GM21723 (cell line): ENCODE measurements around the gene C6orf62.
"Not testable (repeated sequence)": the region's sequence is repeated elsewhere in the genome, so short reads cannot be mapped to it uniquely, and the experiment has no call there.

ENCODE experiments used
- ATAC-seq: cut with Tn5 transposase; IDR thresholded peaks from one replicate; pipeline ENCODE4 v1.9.1; 2021; ENCODE audit warnings: mild to moderate bottlenecking, moderate library complexity; ENCODE audit not compliant: unreplicated experiment

C6orf62 gene

DNA sequence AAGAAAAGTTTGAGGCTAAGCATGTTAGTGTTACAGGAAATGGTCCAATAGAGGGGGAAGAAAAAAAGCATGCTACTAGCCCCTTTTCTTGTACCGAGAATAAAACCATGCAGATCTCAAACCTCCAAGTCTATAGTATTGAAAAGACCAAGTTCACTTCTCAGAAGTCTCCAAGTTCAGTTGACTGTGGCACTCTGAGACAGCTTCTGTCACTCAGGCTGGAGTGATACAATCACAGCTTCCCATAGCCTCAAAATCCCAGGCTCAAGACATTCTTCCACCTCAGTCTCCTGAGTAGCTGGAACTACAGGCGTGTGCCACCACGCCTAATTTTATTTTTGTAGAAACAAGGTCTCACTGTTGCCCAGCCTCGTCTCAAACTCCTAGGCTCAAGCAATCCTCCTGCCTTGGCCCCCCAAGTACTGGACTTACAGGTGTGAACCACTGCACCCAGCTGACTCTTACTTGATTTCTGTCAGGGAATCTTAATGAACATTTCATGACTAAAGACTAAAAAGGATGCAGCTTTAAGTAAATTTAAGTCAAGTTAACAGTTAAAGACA is 16.2 kb downstream of the C6orf62 start:
- ATAC-seq, result no peak

DNA sequence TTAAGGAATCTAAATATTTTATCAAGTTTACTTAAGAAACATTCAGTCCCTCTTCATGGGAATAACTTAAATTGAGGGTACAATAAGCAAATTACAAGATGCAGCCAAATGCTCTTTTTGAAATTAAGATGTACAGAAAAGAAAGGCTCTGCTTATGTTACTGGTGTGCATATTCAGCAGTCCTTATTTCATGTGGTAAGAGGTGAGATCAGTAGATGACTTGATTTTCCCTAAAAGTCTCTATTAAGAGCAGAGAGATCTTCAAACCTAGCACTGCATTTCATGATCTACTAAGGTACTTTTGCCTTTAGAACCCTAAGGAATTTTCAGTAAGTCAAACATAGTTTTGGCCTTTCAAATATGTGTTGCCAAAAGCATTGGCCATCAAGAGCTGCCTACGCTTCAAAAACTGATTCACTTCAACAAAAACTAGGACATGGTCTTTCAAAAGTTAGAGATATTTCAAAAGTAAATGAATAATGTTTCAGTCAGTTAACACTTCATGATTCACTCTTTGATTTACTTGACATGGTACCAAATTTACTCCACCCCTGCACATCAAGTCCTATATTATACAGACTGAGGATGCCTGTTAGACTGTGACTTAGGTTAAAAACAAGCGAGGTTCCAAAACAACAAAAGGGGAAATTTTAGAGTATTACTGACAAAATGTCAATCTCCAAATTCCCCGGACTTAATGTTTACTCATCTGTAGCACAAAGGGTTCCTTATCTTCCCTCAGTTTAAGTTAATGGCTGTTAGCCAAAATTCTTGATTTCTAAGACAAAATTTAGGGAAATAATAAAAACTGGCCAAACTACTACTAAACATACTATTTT is 19.2 kb downstream of the C6orf62 start:
- no peak for ATAC-seq

DNA sequence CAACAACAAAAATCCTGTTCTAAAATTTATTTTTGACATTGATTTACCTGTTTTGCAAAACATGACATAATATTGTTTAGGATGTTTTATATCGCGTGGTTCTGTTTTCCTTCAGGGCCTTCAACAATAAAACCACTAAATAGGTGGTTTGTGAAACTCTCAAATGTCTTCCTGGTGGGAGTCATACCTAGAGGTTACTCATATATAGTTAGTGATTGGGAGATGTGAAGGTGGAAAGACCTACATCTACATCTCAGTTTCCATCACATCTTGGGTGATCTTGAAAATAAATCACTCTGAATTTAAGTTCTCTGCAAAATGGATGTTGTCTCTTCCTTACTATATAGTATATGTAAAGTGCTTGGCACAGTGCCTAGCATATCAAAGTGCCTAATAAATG is 22.9 kb downstream of the C6orf62 start:
- no peak for ATAC-seq

DNA sequence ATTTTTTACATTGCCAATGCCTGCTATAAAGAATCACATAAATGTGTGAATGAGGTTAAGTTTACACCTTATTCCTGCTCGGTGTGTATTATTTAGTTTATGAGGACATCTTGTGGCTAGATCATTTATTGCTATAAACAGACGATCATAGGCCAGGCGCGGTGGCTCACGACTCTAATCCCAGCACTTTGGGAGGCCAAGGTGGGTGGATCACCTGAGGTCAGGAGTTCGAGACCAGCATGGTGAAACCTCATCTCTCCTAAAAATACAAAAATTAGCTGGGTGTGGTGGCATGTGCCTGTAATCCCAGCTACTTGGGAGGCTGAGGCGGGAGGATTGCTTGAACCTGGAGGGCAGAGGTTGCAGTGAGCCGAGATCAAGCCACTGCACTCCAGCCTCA is 23.3 kb downstream of the C6orf62 start:
- ATAC-seq, result peak; percentile 65

DNA sequence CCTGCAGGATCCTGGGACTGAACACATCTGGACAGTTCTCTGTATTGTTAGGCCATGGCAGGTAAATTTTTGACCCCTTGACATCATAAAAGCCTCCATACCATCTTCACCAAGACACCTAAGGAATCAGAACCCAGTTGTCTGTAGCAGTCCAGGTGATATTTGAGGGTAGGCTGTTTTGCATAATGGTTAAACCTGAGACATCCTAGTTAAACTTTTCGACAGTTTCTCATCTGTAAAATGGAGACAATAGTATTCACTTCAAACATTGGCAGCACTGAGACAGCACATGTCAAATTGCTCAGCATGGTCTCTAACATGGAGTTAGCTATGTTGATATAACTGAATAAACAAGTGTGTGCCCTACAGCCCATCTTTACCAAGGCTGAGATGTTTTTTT is 24.8 kb downstream of the C6orf62 start:
- no peak for ATAC-seq

DNA sequence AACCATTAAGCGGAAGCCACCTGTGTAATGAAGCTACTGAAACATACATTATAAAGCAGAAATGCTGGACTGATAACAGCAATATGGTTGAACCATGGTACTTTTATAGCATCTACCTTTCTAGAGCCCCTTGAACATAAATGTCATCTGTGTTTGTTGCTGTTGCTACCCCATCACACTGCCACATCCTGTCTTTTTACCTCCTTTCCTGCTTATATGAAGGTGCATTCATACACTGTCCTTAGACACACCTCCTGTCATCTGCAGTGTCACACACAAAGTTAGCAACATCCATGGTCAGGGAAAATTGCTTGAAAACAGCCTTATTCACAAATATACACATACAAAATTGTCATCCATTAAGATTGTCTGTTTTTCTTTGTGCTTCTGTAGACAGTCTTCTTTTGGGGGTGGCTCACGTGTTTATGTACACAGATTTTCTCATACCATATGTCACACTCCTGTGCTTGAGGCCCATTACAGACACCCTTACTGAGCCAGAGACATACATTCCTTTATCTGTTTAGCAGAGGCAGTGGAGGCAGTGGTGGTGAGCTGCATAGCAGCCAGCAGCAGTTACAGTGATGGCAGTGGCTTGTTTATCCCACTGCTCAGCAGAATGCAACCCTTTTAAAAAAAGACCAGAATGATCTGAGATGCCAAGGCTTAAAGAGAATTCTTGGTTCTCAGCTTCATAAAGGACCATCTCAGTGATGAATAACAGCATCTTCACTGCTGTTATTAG is 25.9 kb downstream of the C6orf62 start:
- no peak for ATAC-seq

DNA sequence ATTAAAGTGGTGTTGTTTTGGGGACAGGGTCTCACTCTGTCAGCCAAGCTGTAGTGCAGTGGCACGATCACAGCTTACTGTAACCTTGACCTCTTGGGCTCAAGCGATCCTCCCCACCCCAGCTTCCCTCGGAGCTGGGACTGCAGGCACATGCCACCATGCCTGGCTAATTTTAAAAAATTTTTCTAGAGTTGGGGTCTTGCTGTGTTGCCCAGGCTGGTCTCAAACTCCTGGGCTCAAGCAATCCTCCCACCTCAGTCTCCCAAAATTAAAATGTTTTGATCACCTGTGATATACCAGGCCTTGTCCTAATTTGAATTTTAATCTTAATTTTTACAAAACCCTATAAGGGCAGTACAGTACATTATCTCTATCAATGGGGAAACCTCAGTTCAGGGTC is 26.5 kb downstream of the C6orf62 start:
- ATAC-seq, result no peak

DNA sequence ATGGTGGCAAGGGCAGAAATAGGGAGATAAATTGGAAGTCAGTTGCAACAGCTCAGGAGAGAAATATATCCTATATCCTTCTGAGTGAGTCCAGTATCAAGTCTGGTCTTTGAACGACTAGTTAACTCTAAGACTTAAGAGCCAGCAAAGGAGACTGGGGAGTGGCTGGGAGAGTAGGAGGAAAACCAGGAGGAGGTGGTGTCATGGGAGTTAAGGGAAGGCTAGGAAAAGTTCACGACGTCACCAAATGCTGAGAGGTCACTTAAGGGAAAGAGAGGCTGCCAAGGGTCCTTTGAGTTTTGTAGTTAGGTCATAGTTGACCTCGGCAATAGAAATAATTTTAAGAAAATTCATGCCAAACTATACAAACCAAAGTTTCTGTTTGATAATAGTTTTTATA is 27.0 kb downstream of the C6orf62 start:
- no peak for ATAC-seq

DNA sequence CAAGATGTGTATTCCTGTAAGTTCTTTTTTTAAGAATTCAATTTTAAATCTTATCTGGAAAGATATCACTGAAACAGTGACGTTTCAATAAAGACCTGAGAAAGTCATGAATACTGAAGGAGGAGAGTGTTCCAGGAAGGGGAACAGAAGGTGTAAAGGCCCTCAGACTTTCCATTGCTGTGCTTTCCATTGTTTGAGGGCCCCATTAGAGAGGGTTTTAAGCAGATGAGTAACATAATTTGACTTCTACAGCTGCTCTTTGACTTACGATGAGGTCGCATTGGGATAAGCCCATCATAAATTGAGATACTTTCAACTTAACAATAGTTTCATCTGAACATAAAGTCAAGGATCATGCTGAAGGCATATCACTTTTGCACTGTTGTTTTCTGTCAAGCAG is 27.4 kb downstream of the C6orf62 start:
- ATAC-seq, result no peak

DNA sequence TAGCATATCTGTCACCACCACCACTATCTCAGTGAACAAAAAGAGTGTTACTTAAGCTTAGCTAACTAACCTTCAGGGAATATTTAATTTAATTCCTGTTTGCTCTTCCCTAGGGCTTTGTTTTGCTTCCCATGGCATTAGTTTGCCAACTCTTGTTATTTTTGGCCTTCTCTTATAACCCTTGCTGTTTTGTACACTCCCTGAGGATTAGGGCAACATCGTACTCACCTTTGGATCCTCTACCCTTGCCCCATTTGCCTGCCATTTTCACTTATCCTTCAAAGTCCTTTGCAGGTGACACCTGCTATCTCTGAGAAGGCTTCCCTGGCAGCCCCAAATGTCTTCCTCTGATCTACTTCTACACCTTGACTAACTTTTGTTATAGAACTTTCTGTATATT is 28.4 kb downstream of the C6orf62 start:
- ATAC-seq, result no peak

DNA sequence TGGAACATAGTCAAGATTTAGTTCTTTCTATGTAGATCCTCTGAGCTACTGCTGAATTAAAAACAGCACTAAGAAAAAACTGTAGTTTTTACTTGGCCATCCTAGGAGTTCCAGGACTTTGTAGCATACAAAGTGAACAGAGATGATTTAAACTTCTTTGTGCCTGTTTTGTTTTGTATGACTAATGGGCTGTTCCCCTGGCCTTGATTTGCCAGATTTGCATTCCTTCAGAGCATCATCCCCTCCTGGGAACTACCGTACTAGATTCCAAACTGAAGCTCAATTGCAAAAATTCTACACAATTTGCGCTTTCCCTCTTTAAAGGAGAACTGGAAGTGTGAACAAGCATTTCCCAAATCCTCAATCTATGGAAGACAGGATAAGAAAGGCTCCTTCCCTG is 29.0 kb downstream of the C6orf62 start:
- ATAC-seq, result no peak

DNA sequence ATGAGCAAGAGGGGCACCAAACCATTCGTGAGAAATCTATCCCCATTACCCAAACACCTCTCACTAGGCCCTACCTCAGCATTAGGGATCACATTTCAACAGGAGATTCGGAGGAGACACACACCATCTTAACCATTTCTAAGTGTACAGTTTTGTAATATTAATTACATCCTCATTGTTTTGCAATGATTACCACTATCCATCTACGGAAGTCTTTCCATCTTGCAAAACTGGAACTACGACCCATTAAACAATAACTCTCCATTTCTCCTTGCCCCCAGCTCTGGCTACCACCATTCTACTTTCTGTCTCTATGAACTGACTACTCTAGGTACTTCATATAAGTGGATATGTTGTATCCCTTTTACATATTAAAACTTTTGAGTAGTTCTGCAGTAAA is 32.0 kb downstream of the C6orf62 start:
- ATAC-seq, result no peak

DNA sequence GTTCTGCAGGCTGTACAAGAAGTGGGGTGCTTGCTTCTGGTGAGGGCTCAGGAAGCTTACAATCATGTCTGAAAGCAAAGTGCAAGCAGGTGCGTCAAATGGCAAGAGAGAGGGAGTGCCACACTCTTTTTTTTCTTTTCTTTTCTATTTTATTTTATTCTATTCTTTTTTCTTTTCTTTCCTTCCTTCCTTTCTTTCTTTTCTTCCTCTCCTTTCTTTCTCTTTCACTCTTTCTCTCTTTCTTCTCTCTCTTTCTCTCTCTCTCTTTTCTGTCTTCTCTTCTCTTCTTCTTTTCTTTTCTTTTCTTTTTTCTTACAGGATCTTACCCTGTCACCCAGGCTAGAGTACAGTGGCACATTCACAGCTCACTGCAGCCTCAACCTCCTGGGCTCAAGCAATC is 32.5 kb downstream of the C6orf62 start:
- ATAC-seq, result no peak

DNA sequence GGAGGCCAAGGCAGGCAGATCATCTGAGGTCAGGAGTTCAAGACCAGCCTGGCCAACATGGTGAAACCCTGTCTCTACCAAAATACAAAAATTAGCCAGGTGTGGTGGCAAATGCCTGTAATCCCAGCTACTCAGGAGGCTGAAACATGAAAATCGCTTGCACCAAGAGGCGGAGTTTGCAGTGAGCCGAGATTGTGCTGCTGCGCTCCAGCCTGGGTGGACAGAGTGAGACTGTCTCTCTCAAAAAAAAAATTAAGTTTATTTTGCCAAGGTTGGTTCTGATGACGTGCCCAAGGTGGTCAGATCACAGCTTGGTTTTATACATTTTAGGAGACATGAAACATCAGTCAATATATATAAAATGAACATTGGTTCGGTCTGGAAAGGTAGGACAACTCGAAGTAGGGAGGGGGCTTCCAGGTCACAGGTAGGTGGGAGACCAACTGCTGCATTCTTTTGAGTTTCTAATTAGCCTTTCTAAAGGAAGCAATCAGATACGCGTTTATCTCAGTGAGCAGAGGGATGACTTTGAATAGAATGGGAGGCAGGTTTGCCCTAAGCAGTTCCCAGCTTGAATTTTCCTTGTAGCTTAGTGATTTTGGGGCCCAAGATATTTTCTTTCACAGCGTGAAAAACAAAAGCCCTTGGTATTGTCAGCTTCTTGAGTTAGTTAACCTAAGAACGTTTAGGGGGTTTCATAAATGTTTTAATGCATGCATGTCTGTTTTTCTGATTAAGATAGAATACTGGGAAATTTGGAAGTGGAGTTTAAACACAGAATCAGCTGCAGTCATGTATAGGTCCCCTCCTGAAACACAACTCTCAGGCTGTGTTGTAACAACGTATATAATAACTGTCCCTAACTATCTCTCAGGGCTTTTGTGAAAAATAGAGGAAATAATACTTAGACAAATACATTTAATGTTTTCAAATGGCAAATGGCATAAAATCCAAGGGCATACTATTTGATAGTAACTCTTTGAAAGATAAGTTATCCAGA is 35.4 kb downstream of the C6orf62 start:
- ATAC-seq, result no peak

DNA sequence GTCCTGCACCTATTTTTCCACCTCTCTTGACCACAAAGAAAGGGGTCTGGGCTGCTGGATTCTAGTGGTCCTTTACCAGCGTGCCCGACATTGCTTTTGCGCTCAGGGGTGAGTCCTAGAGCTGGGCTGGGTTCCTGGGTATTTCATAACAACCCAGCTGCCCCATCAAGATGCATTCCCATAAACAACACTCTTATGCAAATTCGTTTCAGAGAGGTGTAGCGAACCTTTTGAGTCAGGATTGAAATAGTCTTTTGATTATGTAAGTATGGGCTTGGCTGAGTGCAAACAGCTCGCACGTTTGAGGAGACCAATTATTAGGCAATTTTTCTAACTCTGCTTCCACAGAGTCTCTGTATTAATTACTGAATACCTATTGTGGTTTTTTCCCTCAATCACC is 38.4 kb downstream of the C6orf62 start:
- ATAC-seq, result no peak

DNA sequence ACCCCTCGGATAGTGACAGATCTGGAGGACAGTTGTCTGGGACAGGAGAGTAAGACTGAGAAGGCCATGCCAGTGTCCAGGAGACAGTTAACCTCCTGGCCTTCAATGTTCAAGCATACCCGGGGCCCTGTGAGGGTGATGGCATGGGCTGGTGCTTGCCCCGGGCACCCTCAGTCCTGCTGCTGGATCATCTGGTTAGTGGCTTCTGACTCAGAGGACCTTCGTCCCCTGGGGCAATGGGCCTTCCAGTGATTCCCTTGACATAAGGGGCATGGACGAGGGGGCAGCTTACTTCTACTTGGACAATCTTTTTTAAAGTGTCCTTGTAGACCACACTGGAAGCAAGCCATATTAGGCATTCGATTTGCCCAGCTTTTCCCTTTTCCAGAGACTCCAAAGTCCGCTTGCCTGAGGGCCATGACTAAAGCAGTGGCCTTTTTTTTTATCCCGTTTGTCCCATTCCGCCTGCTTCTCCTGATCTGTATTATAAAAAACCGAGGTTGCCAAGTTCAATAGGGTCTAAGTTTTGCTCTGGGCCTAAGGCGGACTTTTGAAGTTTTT is 40.1 kb downstream of the C6orf62 start:
- ATAC-seq, result not testable (repeated sequence)

DNA sequence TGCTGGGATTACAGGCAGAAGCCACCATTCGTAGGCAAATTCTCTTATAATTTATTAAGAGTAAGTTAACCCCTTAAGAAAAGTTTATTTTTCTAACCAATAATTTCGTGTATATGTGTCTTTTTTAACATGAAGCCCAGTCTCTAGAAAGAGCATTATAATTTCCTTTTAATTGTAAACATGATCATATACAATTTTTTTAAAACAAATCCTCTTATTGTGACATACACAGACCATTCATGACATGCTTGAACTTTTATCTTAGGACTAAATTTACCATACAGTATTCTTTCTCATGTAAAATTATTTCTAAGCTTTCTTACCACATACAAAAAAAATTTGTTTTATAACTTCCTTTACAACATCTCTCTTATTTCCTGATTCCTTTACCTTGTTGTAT is 45.3 kb downstream of the C6orf62 start:
- no peak for ATAC-seq

DNA sequence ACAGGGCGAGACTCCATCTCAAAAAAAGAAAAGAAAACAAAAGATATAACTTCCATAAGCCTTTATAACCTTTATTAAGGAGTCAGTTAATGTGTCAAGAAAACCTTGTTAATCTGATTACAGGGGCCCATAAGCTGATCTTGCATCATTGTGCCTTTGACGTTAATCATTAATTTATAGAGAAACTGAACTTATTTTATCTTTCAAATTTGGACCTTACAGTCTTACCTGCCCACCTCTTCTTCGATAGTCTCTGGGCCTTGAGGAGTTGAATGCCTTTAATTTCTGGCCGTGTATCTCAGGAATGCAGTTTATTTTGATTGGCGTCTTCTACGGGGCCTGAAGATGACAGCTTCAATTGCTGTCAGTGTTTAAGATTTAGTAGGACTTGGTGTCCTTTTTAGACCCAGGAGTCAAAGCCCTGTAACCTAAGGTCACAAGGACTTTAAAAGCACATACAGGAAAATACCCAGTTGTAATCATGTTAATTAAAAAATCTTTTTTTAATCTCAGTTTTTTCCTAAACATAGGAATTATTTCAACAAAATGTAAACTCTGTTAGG is 46.3 kb downstream of the C6orf62 start:
- ATAC-seq, result no peak

DNA sequence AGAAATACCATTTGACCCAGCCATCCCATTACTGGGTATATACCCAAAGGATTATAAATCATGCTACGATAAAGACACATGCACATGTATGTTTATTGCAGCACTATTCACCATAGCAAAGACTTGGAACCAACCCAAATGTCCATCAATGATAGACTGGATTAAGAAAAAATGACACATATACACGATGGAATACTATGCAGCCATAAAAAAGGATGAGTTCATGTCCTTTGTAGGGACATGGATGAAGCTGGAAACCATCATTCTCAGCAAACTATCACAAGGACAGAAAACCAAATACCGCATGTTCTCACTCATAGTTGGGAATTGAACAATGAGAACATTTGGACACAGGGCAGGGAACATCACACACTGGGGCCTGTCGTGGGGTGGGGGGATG is 47.9 kb downstream of the C6orf62 start:
- ATAC-seq, result not testable (repeated sequence)

DNA sequence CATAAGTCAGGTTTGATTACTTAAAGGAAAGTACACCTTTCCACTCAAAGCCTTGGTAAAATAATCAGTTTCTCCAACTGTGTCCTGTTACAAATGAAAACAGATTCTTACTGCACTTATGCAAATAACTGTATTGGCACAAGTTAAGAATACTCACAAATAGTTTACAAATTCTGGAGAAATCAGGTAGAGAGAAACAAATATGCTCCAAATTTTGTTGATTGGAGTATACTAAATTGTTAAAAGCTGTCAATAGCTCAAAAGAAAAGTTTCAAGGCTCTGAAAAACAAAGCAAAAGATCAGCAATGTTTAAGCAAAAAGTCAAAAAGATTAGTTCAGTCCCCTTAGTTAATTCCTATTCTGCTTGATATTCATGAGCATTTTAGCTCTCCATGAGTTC is 48.5 kb downstream of the C6orf62 start:
- ATAC-seq, result not testable (repeated sequence)
